OCI-LY3 (cell line): Measurements from ENCODE around the gene CAMK1.
A peak's percentile ranks its signal among the peaks of the same experiment; 100 is the strongest.

Experiments
- H2AFZ ChIP-seq: fragments of 200-600, 300-600 bp; shearing (Covaris generic); 2 replicates; pipeline ENCODE4 v1.6.0; 2014; ENCODE audit warnings: antibody characterized with exemption, low read depth, low read length
- H3K27ac ChIP-seq: fragments of 200-600, 300-600 bp; sonication (generic); 2 replicates; pipeline ENCODE4 v1.5.1; 2014; ENCODE audit warnings: mild to moderate bottlenecking, low read length, moderate library complexity, mixed read lengths
- H3K27me3 ChIP-seq: fragments of 200-600, 300-600 bp; sonication (generic); 2 replicates; pipeline ENCODE4 v1.6.1; 2014; ENCODE audit warnings: low read depth, low read length, mixed read lengths
- H3K36me3 ChIP-seq: fragments of 200-600, 300-600 bp; sonication (generic); replicated peaks from 2 replicates; pipeline ENCODE3; 2014; ENCODE audit warnings: low read depth, low read length, mixed read lengths
- H3K4me1 ChIP-seq: fragments of 300-600, 200-600 bp; sonication (generic); 2 replicates; pipeline ENCODE4 v1.6.1; 2014; ENCODE audit warnings: low read length, mixed read lengths
- H3K4me2 ChIP-seq: fragments of 200-600, 300-600 bp; sonication (generic); 2 replicates; pipeline ENCODE4 v1.6.1; 2014; ENCODE audit warnings: low read length, mixed read lengths
- H3K4me3 ChIP-seq: fragments of 300-600, 200-600 bp; sonication (generic); 2 replicates; pipeline ENCODE4 v1.5.1; 2014; ENCODE audit warnings: antibody characterized with exemption, mild to moderate bottlenecking, low read length, moderate library complexity
- H3K79me2 ChIP-seq: fragments of 300-600, 200-600 bp; shearing (Covaris generic); 2 replicates; pipeline ENCODE4 v1.6.1; 2014; ENCODE audit warnings: mild to moderate bottlenecking, low read length, mixed read lengths
- H3K9ac ChIP-seq: fragments of 300-600, 200-600 bp; shearing (Covaris generic); 2 replicates; pipeline ENCODE4 v1.6.0; 2014; ENCODE audit warnings: mild to moderate bottlenecking, low read length, moderate library complexity
- H3K9me3 ChIP-seq: fragments of 200-600, 300-600 bp; shearing (Covaris generic); 2 replicates; pipeline ENCODE4 v1.6.1; 2014; ENCODE audit warnings: low read length, mixed read lengths; ENCODE audit not compliant: insufficient read depth
- H4K20me1 ChIP-seq: fragments of 200-600, 300-600 bp; sonication (generic); 2 replicates; pipeline ENCODE4 v1.6.1; 2016; ENCODE audit warnings: low read length, mixed read lengths; ENCODE audit not compliant: insufficient read depth
- CTCF ChIP-seq: fragments of 200-600, 300-600 bp; sonication (generic); IDR thresholded peaks from 2 replicates; pipeline ENCODE4 v1.5.1; 2014; ENCODE audit warnings: antibody characterized with exemption, low read length, low read depth
- EZH2phosphoT487 ChIP-seq: fragments of 200-600 bp; shearing (Covaris generic); IDR thresholded peaks from 2 replicates; pipeline ENCODE4 v1.6.1; 2018; ENCODE audit warnings: antibody characterized with exemption, mixed run types, low read depth

CAMK1 gene

DNA sequence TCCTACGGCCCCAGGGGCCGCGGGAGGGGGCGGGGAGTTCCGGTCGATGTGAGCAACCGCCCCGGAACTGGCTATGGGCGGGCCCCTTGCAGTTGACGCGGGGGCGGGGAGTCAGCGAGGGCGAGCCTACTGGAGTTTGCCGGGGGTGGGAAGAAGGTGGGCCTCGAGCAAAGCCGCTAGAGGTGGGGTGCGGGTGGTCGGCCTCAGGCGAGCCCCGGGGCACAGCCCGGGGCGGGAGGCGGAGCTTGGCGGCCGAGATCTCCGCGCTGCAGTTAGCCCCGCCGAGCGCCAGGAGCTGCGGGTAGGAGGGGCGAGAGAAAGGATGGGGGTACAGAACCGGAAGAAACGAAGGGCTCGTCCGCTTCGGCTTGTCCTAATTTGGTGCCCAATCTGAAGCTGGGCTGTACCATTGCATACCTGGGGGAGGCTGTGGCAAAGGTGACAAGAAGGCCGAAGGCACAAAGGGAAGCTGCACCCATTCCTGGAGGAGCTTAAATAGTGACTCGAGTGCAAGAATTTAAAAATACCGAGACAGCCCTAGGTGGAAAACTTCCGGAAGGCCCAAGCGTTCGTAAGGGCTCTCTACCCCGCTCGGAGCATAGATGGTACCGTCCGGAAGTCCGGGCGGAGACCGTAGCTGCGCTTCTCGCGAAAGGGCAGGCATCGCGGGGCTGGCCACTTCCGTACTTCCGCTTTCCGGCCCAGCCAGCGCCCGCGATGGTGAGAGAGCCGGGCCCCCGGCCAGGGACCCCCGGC is 22.8 kb upstream of the CAMK1 start, which contains the start of the genes ARPC4 and TADA3:
Gene ARPC4, plus strand, starts transcription at position 678 of the 756 bp plus-strand sequence. Its CDS starts 40 bp downstream, at position 718.
Gene TADA3, minus strand, starts transcription at position 69 of the 756 bp plus-strand sequence. CDS start 1,007 bp downstream, outside the sequence.
- Histone ChIP-seq H3K4me1 (peaks cover 39% of the 10 kb centered on the region), H3K36me3 (peaks cover 44% of the 10 kb centered on the region), H4K20me1 (peaks cover 11% of the 10 kb centered on the region), H3K27ac (peak within 1 kb of the TSS; percentile 99), H3K9me3 (no peaks in the 10 kb centered on the region), H2AFZ (peak within 1 kb of the TSS; percentile 73; the same call in 1 of the 2 replicates), H3K79me2 (peaks cover 64% of the 10 kb centered on the region), H3K4me2 (peak within 1 kb of the TSS; percentile 99), H3K4me3 (peak within 1 kb of the TSS; percentile 92), H3K27me3 (no peaks in the 10 kb centered on the region), H3K9ac (peak within 1 kb of the TSS; percentile 97)
- TF ChIP-seq EZH2phosphoT487 (no peak), CTCF (no peak)

DNA sequence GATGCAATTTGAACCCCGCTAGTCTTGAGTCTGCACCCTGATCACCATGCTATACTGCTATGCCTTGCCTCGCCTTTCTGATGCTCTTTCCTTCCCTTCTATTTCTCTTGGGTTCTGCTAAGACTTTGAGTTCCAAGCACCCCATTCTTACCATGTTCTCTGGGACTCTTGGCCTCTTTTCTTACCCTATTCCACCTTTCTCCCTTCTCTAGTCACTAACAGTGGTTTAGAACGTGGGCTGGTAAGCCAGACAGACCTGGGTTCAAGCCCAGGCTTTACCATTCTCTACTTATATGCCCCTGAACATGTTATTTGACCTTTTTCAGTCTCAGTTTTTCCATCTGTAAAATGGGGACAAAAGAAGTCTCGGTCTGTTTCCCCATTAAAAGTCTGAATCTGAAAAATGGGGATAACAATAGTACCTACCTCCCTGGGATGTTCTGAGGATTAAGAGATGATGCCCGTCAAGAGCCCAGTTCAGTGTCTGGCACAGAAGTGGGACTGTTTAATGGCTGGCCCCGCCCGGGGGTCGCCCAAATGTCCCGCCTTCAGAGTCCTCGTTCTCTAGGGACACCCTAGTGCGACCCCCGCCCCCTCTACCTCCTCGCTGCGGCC is 22.1 kb upstream of the CAMK1 start:
- peaks cover 44% of the 10 kb centered on the region for H3K36me3 ChIP-seq
- H3K9ac ChIP-seq: peak overlapping the region; percentile 97
- H3K4me2 ChIP-seq: peak overlapping the region; percentile 97
- H3K27me3 ChIP-seq: no peaks in the 10 kb centered on the region
- TF ChIP-seq CTCF (no peak), EZH2phosphoT487 (no peak)
- peak overlapping the region; percentile 92 for H3K4me3 ChIP-seq
- H2AFZ ChIP-seq: peak overlapping the region; percentile 73; the same call in 1 of the 2 replicates
- peaks cover 5% of the 10 kb centered on the region for H4K20me1 ChIP-seq
- H3K79me2 ChIP-seq: peaks cover 57% of the 10 kb centered on the region
- H3K27ac ChIP-seq: peak overlapping the region; percentile 99
- H3K4me1 ChIP-seq: peaks cover 41% of the 10 kb centered on the region
- H3K9me3 ChIP-seq: no peaks in the 10 kb centered on the region

GRCh38 chr3:9791127-9791526 is 21.4 kb upstream of the CAMK1 start:
- H3K27me3 ChIP-seq: no peaks in the 10 kb centered on the region
- H3K79me2 ChIP-seq: peaks cover 49% of the 10 kb centered on the region
- no peak overlapping the region for H3K27ac ChIP-seq
- H3K4me1 ChIP-seq: peaks cover 38% of the 10 kb centered on the region
- no peak for TF ChIP-seq EZH2phosphoT487
- no peak for TF ChIP-seq CTCF
- peak overlapping the region; percentile 97; the same call in 1 of the 2 replicates for H3K9ac ChIP-seq
- no peaks in the 10 kb centered on the region for H3K9me3 ChIP-seq
- H2AFZ ChIP-seq: no peak overlapping the region
- peaks cover 47% of the 10 kb centered on the region for H3K36me3 ChIP-seq
- peak overlapping the region; percentile 97 for H3K4me2 ChIP-seq
- peak overlapping the region; percentile 92 for H3K4me3 ChIP-seq
- H4K20me1 ChIP-seq: peaks cover 4% of the 10 kb centered on the region

DNA sequence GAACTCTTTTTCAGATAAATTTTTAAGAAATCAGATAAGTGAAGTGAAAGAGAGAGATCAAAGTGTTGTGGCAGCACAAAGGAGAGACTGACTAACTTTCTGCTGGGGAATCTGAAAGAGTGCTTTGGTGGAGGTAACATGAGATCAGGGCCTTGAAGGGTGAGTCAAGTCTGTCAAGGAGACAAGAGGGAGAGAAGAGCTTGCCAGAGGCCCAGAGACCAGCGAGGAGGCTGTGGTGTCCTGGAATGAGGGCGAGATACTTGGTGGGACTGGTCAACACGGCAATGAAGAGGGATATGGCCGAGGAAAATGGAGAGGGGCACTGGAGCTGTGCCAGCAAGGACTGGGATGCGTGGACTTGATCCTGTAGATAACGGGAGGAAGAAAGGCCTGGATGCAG is 18.0 kb upstream of the CAMK1 start:
- H3K36me3 ChIP-seq: peaks cover 52% of the 10 kb centered on the region
- no peak for TF ChIP-seq CTCF
- TF ChIP-seq EZH2phosphoT487: no peak
- peaks cover 16% of the 10 kb centered on the region for H3K79me2 ChIP-seq
- H3K4me3 ChIP-seq: no peak overlapping the region
- H4K20me1 ChIP-seq: no peaks in the 10 kb centered on the region
- H2AFZ ChIP-seq: no peak overlapping the region
- H3K9me3 ChIP-seq: no peaks in the 10 kb centered on the region
- H3K9ac ChIP-seq: no peak overlapping the region
- peaks cover 15% of the 10 kb centered on the region for H3K4me1 ChIP-seq
- no peak overlapping the region for H3K4me2 ChIP-seq
- H3K27ac ChIP-seq: peak overlapping the region; percentile 22; the same call in 1 of the 2 replicates
- H3K27me3 ChIP-seq: no peaks in the 10 kb centered on the region
